Mesodermal cell (in vitro differentiated cells): ENCODE results near the gene HOXA3.

Experiments used
- H3K27ac ChIP-seq: 2 replicates; pipeline ENCODE4 v1.7.0; 2013; ENCODE audit warnings: mild to moderate bottlenecking, low read depth, low read length, moderate library complexity; ENCODE audit not compliant: severe bottlenecking
- H3K36me3 ChIP-seq: 2 replicates; pipeline ENCODE4 v1.7.1; 2013; ENCODE audit warnings: mild to moderate bottlenecking, low read length, moderate library complexity; ENCODE audit not compliant: control insufficient read depth, insufficient read depth
- H3K4me1 ChIP-seq: one replicate; pipeline ENCODE4 v1.7.1; 2013; ENCODE audit warnings: mild to moderate bottlenecking, low read length; ENCODE audit not compliant: insufficient read depth, control insufficient read depth, poor library complexity, severe bottlenecking
- H3K4me3 ChIP-seq: 2 replicates; pipeline ENCODE4 v1.7.0; 2013; ENCODE audit warnings: low read length, control low read depth, mild to moderate bottlenecking; ENCODE audit not compliant: insufficient read depth, poor library complexity, severe bottlenecking; ENCODE audit errors: extremely low read depth
- H3K9me3 ChIP-seq: 2 replicates; pipeline ENCODE4 v1.7.1; 2013; ENCODE audit warnings: mild to moderate bottlenecking, low read length, moderate library complexity; ENCODE audit not compliant: control insufficient read depth
- WGBS, 2 experiments: methylation state at CpG; one replicate each; pipeline ENCODE4 v1.1.5; 2013; ENCODE audit warnings: missing lambda C conversion rate in 2 of 2; ENCODE audit not compliant: insufficient coverage in 2 of 2; 5-methylcytosine and 5-hydroxymethylcytosine counted together

The HOXA3 gene

DNA sequence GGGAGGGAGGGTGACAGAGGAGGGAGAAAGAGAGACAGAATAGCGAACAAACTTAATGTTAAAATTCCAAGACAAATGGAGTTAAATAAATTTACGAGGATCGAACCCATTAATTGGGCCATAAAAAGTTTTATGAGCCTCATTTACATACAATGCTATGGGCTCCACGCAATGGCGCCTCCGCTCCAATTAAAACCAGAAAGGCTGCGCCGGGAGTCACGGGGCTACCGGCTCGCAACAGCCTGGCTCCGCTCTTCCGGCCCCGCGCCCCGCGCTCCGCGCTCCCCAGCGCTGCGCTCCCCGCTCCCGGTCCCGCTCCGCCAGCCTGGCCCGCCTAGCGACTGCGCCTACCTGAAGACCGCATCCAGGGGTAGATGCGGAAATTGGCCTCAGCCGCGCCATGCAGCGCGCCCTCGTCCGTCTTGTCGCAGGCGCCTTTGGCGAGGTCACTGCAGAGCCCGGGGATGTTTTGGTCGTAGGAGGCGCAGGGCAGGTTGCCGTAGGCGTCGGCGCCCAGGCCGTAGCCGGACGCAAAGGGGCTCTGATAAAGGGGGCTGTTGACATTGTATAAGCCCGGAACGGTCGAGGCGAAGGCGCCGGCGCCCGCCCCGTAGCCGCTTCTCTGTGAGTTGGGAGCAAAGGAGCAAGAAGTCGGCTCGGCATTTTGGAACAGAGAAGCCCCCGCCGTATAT lies 3.6 kb upstream of the HOXA3 start:
- Histone ChIP-seq H3K27ac (no peak overlapping the region), H3K36me3 (no peaks in the 10 kb centered on the region), H3K4me3 (peak overlapping the region; percentile 23), H3K9me3 (no peaks in the 10 kb centered on the region), H3K4me1 (peaks cover 2% of the 10 kb centered on the region)
- 4 to 6% methylated on average over 51 to 57 of the region's 63 CpGs for WGBS, 2 experiments

DNA sequence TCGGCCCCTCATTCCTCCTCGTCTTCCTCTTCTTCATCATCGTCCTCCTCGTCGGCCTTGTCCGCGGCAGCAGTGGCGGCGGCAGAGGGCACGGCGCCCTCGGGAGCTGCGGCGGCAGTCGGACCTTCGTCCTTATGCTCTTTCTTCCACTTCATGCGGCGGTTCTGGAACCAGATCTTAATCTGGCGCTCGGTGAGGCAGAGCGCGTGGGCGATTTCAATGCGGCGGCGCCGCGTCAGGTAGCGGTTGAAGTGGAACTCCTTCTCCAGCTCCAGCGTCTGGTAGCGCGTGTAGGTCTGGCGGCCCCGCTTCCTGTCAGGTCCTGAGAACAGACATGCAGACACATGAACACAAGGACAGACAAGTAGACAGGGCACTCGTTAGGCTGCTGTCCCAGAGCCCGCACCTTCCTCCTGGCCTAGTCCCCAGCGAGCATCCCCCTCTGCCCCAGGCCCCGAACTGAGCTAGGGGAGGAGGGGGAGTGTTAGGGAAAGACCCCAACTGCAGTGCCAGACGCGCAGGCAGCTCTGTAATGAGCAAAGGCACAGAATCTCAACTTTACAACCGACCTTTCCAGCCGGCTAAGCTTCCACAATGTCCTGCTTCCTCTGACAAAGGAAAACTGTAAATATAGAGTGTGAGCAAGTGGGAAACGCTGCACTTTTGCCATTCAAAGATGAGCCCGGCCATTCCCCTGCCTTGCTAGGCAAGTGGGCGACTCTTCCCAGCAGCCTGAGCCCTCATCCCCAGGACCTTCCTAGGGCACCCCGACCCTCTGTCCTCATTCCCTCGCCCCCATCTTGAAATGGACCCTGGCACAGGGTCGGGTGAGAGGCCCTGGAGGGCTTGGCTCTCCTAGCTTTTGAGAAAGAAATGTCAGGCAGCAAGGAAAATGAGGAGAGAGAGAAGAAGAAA lies 2.8 kb upstream of the HOXA3 start:
- WGBS, 2 experiments, result 9 to 21% methylated on average over 14 to 24 of the region's 48 CpGs
- H3K4me3 ChIP-seq, result peak overlapping the region; percentile 2
- H3K4me1 ChIP-seq, result peaks cover 2% of the 10 kb centered on the region
- no peaks in the 10 kb centered on the region for H3K9me3 ChIP-seq
- H3K36me3 ChIP-seq, result no peaks in the 10 kb centered on the region
- H3K27ac ChIP-seq, result no peak overlapping the region

GRCh38 chr7:27154369-27154768 lies 2.0 kb upstream of the HOXA3 start:
- Histone ChIP-seq H3K9me3 (no peaks in the 10 kb centered on the region), H3K36me3 (no peaks in the 10 kb centered on the region), H3K4me1 (peaks cover 2% of the 10 kb centered on the region), H3K4me3 (no peak overlapping the region), H3K27ac (no peak overlapping the region)
- WGBS, 2 experiments, result 33 to 52% methylated on average over 4 to 10 of the region's 10 CpGs

DNA sequence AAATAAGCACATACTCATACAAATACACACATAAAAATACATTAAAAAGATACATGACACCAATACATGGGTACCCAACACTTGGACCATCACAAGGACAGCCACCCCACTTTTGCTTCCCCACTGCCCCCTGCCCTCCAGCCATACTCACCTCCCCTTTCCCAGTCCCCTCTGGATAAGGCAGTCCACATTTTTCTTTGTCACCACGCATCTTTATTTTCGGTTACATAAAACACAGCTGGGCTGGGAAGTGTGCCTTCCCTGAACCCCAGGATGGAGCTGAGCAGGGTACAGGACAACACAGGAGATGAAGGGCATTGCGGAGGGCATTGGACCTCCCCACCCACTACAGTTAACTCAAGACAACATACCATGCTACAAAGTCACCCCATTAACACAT lies 1.1 kb upstream of the HOXA3 start:
- Histone ChIP-seq H3K4me3 (no peak overlapping the region), H3K4me1 (peaks cover 2% of the 10 kb centered on the region), H3K36me3 (no peaks in the 10 kb centered on the region), H3K9me3 (no peaks in the 10 kb centered on the region), H3K27ac (no peak overlapping the region)
- 27 to 29% methylated on average over 2 to 3 of the region's 3 CpGs for WGBS, 2 experiments

GRCh38 chr7:27152816-27153442 lies 546 bp upstream of the HOXA3 start:
- 5 to 21% methylated on average over 11 to 13 of the region's 22 CpGs for WGBS, 2 experiments
- H3K4me1 ChIP-seq, result peaks cover 2% of the 10 kb centered on the region
- no peaks in the 10 kb centered on the region for H3K36me3 ChIP-seq
- H3K27ac ChIP-seq, result no peak overlapping the region
- no peaks in the 10 kb centered on the region for H3K9me3 ChIP-seq
- H3K4me3 ChIP-seq, result no peak overlapping the region

DNA sequence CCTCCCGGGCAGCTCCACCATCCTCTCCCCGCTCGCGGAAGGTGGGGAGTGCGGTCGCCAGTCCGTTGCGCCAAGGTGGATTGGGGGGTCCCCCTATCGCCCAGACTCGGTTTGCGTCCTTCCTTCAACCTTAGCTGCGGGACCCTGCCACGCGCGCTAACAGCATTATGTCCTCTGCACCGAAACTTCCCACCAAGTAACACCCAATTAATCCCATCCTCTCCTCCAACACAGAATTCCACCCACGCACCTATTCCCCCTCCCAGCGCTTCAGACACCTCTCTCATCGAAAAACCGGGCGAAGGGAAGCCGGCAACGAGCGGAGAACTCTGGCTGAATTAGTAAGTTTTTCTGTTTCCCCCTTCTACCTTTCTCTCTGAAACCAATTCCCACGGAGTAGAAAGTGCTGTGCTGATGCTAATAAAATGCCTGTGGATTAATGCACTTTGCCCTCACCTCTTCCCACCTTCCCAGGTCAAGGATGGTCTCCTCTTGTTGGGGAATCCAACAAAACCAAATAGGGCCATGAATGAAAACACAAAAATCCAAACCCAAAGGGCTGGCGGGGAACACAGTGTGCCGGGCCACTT lies 947 bp downstream of the HOXA3 start:
- Histone ChIP-seq H3K27ac (no peak overlapping the region), H3K4me3 (peak overlapping the region; percentile 21), H3K4me1 (peaks cover 2% of the 10 kb centered on the region), H3K9me3 (peaks cover 2% of the 10 kb centered on the region), H3K36me3 (no peaks in the 10 kb centered on the region)
- 4 to 6% methylated on average over 4 to 16 of the region's 27 CpGs for WGBS, 2 experiments

- H3K36me3 ChIP-seq, result no peaks in the 10 kb centered on the region
- H3K27ac ChIP-seq, result no peak overlapping the region
- WGBS, 2 experiments, result 2 to 3% methylated on average over 44 to 54 of the region's 58 CpGs
- H3K9me3 ChIP-seq, result peaks cover 3% of the 10 kb centered on the region
- H3K4me1 ChIP-seq, result peaks cover 2% of the 10 kb centered on the region
- peak overlapping the region; percentile 21 for H3K4me3 ChIP-seq
These were observed 1.6 kb downstream of the HOXA3 start for GRCh38 chr7:27150568-27151340.

DNA sequence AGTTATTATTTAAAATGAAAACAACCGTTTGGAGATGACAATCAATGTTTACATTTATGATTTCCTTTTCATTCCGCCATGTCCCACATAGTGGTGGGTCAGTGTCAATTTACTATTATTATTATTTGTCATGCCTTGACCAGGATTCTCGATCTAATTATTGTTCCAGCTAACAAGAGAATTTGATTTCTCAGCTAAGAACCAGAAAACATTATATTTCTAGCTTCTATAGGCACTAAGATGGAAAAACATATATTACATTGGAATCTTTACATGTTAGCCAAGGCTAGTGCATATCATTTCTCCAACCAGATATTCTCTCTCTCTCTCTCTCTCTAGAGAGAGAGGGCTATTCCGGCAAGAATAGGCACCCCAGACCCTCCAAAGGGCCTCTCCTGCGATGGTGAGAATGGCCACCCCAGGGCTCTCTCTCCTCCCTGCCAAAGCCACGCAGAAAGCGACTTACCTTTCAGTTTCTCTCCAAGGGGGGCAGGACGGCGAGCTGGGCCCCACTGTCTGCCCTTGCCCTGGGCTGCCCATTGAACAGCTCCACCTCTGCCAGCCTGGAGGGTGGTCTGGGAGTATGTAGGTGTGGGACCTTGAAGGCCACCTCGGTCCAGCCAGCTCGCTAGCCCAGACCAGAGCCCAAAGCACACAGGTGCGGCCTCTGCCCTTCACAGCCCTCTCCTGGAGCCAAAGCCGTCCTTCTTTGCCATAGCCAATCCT lies 2.4 kb downstream of the HOXA3 start:
- WGBS, 2 experiments, result 39 to 40% methylated on average over 4 to 8 of the region's 13 CpGs
- no peak overlapping the region for H3K27ac ChIP-seq
- peaks cover 2% of the 10 kb centered on the region for H3K4me1 ChIP-seq
- H3K36me3 ChIP-seq, result no peaks in the 10 kb centered on the region
- peaks cover 3% of the 10 kb centered on the region for H3K9me3 ChIP-seq
- H3K4me3 ChIP-seq, result peak overlapping the region; percentile 21

GRCh38 chr7:27148756-27149641 lies 3.4 kb downstream of the HOXA3 start:
- no peaks in the 10 kb centered on the region for H3K4me1 ChIP-seq
- peaks cover 3% of the 10 kb centered on the region for H3K9me3 ChIP-seq
- H3K4me3 ChIP-seq, result peak overlapping the region; percentile 14
- WGBS, 2 experiments, result 32 to 38% methylated on average over 26 to 27 of the region's 30 CpGs
- peak overlapping the region; percentile 47 for H3K27ac ChIP-seq
- H3K36me3 ChIP-seq, result no peaks in the 10 kb centered on the region
